HepG2 (cell line): ENCODE data around the gene ARG2. TPM values are rescaled to one million over a fixed set of nuclear protein-coding genes. Genes with fewer than 3 reads are reported as not detected.

Experiments
- FOSL1 ChIP-seq: sonication (generic); formaldehyde crosslinking; IDR thresholded peaks from 2 replicates; pipeline ENCODE4 v1.9.0; 2021; ENCODE audit warnings: missing genetic modification reagents, borderline replicate concordance
- FOXM1 ChIP-seq: sonication (generic); formaldehyde crosslinking; IDR thresholded peaks from 2 replicates; pipeline ENCODE4 v1.5.0; 2020; ENCODE audit warnings: missing genetic modification reagents
- SP4 ChIP-seq: sonication (generic); formaldehyde crosslinking; IDR thresholded peaks from 2 replicates; pipeline ENCODE4 v1.8.1; 2023; ENCODE audit warnings: mild to moderate bottlenecking, missing genetic modification reagents
- STAG1 ChIP-seq: sonication (generic); formaldehyde crosslinking; IDR thresholded peaks from 2 replicates; pipeline ENCODE4 v1.4.0; 2020; ENCODE audit warnings: missing genetic modification reagents
- ZNF256 ChIP-seq: sonication (generic); formaldehyde crosslinking; conservative IDR thresholded peaks from 2 replicates; pipeline ENCODE4 v1.4.0; 2020; ENCODE audit warnings: missing genetic modification reagents
- ZNF484 ChIP-seq: sonication (generic); formaldehyde crosslinking; IDR thresholded peaks from 2 replicates; pipeline ENCODE4 v1.5.1; 2020; ENCODE audit warnings: mild to moderate bottlenecking, low read depth, missing genetic modification reagents, borderline replicate concordance
- polyA plus RNA-seq, 8 experiments: library from polyadenylated mRNA; depleted of rRNA in 3 of 8; stranded (reverse) in 7 of 8; unstranded in 1 of 8; fragments of >200 nt; fragmentation: Illumina TruSeq in 4 of 8; extraction: Trizol in 4 of 8; gene quantifications; 2 replicates each; pipeline versions ENCODE4 v1.2.1 to v1.2.3, GENCODE V29; 2011 to 2016; ENCODE audit warnings: low read depth in 4 of 8, missing spikeins in 1 of 8, mixed read lengths in 1 of 8; ENCODE audit not compliant: insufficient read depth in 1 of 8
- total RNA-seq, 5 experiments: library from RNA; depleted of rRNA; stranded (reverse); fragments of >200 nt; fragmentation: Illumina TruSeq; extraction: Trizol; gene quantifications; 2 replicates each; pipeline ENCODE4 v1.2.3, GENCODE V29; 2016; ENCODE audit warnings: low read depth in 1 of 5
- TF ChIP-seq, protein P1 (sequence below), 2 experiments: fragments of 450-650 bp in 1 of 2; sonication (generic) in 1 of 2; formaldehyde crosslinking; IDR thresholded peaks; 2 replicates each; pipeline versions ENCODE4 v1.5.0 to v1.8.0; 2020 to 2022; ENCODE audit warnings: mild to moderate bottlenecking in 1 of 2, missing genetic modification reagents in 1 of 2
- TF ChIP-seq, protein P2 (sequence below): sonication (generic); formaldehyde crosslinking; IDR thresholded peaks from 2 replicates; pipeline ENCODE4 v1.4.0; 2020; ENCODE audit warnings: missing genetic modification reagents
- TF ChIP-seq, protein P3 (sequence below): conservative IDR thresholded peaks from 2 replicates; pipeline ENCODE4 v1.6.1; 2018; ENCODE audit warnings: missing genetic modification reagents
- TF ChIP-seq, protein P4 (sequence below): sonication (generic); formaldehyde crosslinking; IDR thresholded peaks from 2 replicates; pipeline ENCODE4 v1.4.0; 2020; ENCODE audit warnings: missing genetic modification reagents
- TF ChIP-seq, protein P5 (sequence below): sonication (generic); formaldehyde crosslinking; IDR thresholded peaks from 2 replicates; pipeline ENCODE4 v1.5.0; 2020; ENCODE audit warnings: missing genetic modification reagents, mild to moderate bottlenecking, borderline replicate concordance
- TF ChIP-seq, protein P6 (sequence below): IDR thresholded peaks from 2 replicates; pipeline ENCODE4 v1.6.1; 2012; ENCODE audit warnings: low read depth, low read length, improper control_type of control experiment

Gene ARG2
- total and polyA plus RNA-seq, 2 of the 13 experiments (the other 11 are each of a cell fraction or from before 2014, with no cell fraction given): 37.5 to 73.6 TPM

DNA sequence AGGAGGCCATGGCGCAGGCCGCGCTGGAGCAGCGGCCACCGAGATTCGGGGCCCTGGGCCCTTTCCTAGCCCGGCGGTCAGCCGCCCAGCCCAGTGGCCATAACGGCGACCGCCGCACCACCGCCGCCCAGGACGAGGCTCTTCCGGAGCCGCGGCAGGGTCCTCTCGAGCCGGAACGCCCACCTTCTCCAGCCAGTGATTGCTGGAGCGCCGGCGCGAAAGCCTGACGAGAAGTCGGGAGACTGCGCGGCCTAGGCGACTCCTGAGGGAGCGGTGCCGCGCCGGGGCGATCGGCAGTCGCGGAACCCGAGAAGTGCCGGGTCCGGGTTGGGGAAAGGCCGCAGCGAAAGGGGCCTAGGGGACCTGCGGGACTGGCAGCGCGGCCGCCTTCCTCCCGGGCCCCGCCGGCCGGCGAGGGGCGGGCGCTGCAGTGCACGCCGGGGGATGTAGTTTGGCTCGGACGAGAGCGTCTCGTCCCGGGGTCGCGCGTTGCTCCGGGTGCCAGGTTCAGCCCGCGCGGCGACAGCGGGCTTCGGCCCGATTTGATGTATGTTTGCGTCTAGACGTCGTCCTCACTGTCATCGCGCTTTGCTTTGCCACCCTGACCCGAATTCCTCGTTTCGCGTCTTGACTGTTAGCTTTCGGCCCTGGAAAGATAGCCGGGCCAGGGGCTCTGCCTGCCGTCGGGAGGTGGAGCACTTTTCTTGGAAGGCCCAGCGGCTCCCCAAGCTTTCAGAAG lies 54.9 kb downstream of the ARG2 start, which contains the start of gene VTI1B (continued):
- TF ChIP-seq STAG1 (CRISPR knock-in tag) (no peak), SP4 (peak; percentile 94), ZNF484 (CRISPR knock-in tag) (no peak), ZNF256 (CRISPR knock-in tag) (no peak), FOSL1 (CRISPR knock-in tag) (no peak), FOXM1 (no peak)
- TF ChIP-seq, protein P1, sequence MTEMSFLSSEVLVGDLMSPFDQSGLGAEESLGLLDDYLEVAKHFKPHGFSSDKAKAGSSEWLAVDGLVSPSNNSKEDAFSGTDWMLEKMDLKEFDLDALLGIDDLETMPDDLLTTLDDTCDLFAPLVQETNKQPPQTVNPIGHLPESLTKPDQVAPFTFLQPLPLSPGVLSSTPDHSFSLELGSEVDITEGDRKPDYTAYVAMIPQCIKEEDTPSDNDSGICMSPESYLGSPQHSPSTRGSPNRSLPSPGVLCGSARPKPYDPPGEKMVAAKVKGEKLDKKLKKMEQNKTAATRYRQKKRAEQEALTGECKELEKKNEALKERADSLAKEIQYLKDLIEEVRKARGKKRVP (CRISPR knock-in tag; IDR thresholded peaks at IDR 0.05): no peak; a peak in 1 of 4 replicates
- TF ChIP-seq, protein P2, sequence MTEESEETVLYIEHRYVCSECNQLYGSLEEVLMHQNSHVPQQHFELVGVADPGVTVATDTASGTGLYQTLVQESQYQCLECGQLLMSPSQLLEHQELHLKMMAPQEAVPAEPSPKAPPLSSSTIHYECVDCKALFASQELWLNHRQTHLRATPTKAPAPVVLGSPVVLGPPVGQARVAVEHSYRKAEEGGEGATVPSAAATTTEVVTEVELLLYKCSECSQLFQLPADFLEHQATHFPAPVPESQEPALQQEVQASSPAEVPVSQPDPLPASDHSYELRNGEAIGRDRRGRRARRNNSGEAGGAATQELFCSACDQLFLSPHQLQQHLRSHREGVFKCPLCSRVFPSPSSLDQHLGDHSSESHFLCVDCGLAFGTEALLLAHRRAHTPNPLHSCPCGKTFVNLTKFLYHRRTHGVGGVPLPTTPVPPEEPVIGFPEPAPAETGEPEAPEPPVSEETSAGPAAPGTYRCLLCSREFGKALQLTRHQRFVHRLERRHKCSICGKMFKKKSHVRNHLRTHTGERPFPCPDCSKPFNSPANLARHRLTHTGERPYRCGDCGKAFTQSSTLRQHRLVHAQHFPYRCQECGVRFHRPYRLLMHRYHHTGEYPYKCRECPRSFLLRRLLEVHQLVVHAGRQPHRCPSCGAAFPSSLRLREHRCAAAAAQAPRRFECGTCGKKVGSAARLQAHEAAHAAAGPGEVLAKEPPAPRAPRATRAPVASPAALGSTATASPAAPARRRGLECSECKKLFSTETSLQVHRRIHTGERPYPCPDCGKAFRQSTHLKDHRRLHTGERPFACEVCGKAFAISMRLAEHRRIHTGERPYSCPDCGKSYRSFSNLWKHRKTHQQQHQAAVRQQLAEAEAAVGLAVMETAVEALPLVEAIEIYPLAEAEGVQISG (CRISPR knock-in tag): peak; percentile 82
- TF ChIP-seq, protein P3, sequence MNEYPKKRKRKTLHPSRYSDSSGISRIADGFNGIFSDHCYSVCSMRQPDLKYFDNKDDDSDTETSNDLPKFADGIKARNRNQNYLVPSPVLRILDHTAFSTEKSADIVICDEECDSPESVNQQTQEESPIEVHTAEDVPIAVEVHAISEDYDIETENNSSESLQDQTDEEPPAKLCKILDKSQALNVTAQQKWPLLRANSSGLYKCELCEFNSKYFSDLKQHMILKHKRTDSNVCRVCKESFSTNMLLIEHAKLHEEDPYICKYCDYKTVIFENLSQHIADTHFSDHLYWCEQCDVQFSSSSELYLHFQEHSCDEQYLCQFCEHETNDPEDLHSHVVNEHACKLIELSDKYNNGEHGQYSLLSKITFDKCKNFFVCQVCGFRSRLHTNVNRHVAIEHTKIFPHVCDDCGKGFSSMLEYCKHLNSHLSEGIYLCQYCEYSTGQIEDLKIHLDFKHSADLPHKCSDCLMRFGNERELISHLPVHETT (CRISPR knock-in tag): peak; percentile 72; the same call in 1 of the 2 replicates
- TF ChIP-seq, protein P4, sequence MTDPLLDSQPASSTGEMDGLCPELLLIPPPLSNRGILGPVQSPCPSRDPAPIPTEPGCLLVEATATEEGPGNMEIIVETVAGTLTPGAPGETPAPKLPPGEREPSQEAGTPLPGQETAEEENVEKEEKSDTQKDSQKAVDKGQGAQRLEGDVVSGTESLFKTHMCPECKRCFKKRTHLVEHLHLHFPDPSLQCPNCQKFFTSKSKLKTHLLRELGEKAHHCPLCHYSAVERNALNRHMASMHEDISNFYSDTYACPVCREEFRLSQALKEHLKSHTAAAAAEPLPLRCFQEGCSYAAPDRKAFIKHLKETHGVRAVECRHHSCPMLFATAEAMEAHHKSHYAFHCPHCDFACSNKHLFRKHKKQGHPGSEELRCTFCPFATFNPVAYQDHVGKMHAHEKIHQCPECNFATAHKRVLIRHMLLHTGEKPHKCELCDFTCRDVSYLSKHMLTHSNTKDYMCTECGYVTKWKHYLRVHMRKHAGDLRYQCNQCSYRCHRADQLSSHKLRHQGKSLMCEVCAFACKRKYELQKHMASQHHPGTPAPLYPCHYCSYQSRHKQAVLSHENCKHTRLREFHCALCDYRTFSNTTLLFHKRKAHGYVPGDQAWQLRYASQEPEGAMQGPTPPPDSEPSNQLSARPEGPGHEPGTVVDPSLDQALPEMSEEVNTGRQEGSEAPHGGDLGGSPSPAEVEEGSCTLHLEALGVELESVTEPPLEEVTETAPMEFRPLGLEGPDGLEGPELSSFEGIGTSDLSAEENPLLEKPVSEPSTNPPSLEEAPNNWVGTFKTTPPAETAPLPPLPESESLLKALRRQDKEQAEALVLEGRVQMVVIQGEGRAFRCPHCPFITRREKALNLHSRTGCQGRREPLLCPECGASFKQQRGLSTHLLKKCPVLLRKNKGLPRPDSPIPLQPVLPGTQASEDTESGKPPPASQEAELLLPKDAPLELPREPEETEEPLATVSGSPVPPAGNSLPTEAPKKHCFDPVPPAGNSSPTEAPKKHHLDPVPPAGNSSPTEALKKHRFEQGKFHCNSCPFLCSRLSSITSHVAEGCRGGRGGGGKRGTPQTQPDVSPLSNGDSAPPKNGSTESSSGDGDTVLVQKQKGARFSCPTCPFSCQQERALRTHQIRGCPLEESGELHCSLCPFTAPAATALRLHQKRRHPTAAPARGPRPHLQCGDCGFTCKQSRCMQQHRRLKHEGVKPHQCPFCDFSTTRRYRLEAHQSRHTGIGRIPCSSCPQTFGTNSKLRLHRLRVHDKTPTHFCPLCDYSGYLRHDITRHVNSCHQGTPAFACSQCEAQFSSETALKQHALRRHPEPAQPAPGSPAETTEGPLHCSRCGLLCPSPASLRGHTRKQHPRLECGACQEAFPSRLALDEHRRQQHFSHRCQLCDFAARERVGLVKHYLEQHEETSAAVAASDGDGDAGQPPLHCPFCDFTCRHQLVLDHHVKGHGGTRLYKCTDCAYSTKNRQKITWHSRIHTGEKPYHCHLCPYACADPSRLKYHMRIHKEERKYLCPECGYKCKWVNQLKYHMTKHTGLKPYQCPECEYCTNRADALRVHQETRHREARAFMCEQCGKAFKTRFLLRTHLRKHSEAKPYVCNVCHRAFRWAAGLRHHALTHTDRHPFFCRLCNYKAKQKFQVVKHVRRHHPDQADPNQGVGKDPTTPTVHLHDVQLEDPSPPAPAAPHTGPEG (CRISPR knock-in tag): no peak
- TF ChIP-seq, protein P5, sequence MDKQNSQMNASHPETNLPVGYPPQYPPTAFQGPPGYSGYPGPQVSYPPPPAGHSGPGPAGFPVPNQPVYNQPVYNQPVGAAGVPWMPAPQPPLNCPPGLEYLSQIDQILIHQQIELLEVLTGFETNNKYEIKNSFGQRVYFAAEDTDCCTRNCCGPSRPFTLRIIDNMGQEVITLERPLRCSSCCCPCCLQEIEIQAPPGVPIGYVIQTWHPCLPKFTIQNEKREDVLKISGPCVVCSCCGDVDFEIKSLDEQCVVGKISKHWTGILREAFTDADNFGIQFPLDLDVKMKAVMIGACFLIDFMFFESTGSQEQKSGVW (CRISPR knock-in tag): no peak
- TF ChIP-seq, protein P6, sequence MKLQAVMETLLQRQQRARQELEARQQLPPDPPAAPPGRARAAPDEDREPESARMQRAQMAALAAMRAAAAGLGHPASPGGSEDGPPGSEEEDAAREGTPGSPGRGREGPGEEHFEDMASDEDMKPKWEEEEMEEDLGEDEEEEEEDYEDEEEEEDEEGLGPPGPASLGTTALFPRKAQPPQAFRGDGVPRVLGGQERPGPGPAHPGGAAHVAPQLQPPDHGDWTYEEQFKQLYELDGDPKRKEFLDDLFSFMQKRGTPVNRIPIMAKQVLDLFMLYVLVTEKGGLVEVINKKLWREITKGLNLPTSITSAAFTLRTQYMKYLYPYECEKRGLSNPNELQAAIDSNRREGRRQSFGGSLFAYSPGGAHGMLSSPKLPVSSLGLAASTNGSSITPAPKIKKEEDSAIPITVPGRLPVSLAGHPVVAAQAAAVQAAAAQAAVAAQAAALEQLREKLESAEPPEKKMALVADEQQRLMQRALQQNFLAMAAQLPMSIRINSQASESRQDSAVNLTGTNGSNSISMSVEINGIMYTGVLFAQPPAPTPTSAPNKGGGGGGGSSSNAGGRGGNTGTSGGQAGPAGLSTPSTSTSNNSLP: no peak
